IMR-90 (cell line): ENCODE data around the gene PRPSAP1.

ENCODE experiments used
- CEBPB ChIP-seq: IDR thresholded peaks from 2 replicates; pipeline ENCODE4 v1.6.1; 2012; ENCODE audit warnings: low read depth, low read length, improper control_type of control experiment
- CHD1 ChIP-seq: IDR thresholded peaks from 2 replicates; pipeline ENCODE4 v1.6.1; 2012; ENCODE audit warnings: low read depth, low read length, improper control_type of control experiment
- ELK1 ChIP-seq: fragments of 150-350 bp; IDR thresholded peaks from 2 replicates; pipeline ENCODE4 v1.6.1; 2016; ENCODE audit warnings: low read depth, mild to moderate bottlenecking, low read length, moderate library complexity, borderline replicate concordance
- MAZ ChIP-seq: IDR thresholded peaks from 2 replicates; pipeline ENCODE4 v1.6.1; 2012; ENCODE audit warnings: low read depth, mild to moderate bottlenecking, low read length, improper control_type of control experiment, moderate library complexity, borderline replicate concordance
- POLR2A ChIP-seq: IDR thresholded peaks from 2 replicates; pipeline ENCODE4 v1.6.1; 2012; ENCODE audit warnings: mild to moderate bottlenecking, low read depth, low read length
- RAD21 ChIP-seq: IDR thresholded peaks from 2 replicates; pipeline ENCODE4 v1.6.1; 2012; ENCODE audit warnings: low read length, improper control_type of control experiment
- RFX5 ChIP-seq: IDR thresholded peaks from 2 replicates; pipeline ENCODE4 v1.8.0; 2012; ENCODE audit warnings: low read depth, mild to moderate bottlenecking, low read length, moderate library complexity
- SMC3 ChIP-seq: fragments of 150-350 bp; IDR thresholded peaks from 2 replicates; pipeline ENCODE4 v1.6.1; 2016; ENCODE audit warnings: low read depth, mild to moderate bottlenecking, antibody characterized with exemption, low read length, moderate library complexity
- TF ChIP-seq, protein P1 (sequence below): conservative IDR thresholded peaks from 2 replicates; pipeline ENCODE4 v1.5.1; 2012; ENCODE audit warnings: mild to moderate bottlenecking, low read depth, low read length, improper control_type of control experiment
- TF ChIP-seq, protein P2 (sequence below): fragments of 150-350 bp; IDR thresholded peaks from 2 replicates; pipeline ENCODE4 v1.6.1; 2017; ENCODE audit warnings: mild to moderate bottlenecking, antibody characterized with exemption, low read length, low read depth

GRCh38 chr17:76270127-76270592 is 83.6 kb downstream of the PRPSAP1 start:
- TF ChIP-seq, protein P1, sequence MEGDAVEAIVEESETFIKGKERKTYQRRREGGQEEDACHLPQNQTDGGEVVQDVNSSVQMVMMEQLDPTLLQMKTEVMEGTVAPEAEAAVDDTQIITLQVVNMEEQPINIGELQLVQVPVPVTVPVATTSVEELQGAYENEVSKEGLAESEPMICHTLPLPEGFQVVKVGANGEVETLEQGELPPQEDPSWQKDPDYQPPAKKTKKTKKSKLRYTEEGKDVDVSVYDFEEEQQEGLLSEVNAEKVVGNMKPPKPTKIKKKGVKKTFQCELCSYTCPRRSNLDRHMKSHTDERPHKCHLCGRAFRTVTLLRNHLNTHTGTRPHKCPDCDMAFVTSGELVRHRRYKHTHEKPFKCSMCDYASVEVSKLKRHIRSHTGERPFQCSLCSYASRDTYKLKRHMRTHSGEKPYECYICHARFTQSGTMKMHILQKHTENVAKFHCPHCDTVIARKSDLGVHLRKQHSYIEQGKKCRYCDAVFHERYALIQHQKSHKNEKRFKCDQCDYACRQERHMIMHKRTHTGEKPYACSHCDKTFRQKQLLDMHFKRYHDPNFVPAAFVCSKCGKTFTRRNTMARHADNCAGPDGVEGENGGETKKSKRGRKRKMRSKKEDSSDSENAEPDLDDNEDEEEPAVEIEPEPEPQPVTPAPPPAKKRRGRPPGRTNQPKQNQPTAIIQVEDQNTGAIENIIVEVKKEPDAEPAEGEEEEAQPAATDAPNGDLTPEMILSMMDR, result no peak
- no peak for TF ChIP-seq SMC3
- TF ChIP-seq CHD1, result no peak
- no peak for TF ChIP-seq RAD21
- TF ChIP-seq POLR2A, result no peak
- TF ChIP-seq MAZ, result no peak
- TF ChIP-seq ELK1, result no peak
- no peak for TF ChIP-seq RFX5
- TF ChIP-seq, protein P2, sequence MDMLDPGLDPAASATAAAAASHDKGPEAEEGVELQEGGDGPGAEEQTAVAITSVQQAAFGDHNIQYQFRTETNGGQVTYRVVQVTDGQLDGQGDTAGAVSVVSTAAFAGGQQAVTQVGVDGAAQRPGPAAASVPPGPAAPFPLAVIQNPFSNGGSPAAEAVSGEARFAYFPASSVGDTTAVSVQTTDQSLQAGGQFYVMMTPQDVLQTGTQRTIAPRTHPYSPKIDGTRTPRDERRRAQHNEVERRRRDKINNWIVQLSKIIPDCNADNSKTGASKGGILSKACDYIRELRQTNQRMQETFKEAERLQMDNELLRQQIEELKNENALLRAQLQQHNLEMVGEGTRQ, result no peak
- no peak for TF ChIP-seq CEBPB
